ENCODE data around the gene ZBTB21. TPM values are rescaled to one million over a fixed set of nuclear protein-coding genes. Genes with fewer than 3 reads are reported as not detected.

ZBTB21 gene
- 10 to 100 TPM; 11.0 to 11.6 (median 11.3) TPM for polyA plus RNA-seq (ENCODE audit: insufficient read length in 4 of 4)

DNA sequence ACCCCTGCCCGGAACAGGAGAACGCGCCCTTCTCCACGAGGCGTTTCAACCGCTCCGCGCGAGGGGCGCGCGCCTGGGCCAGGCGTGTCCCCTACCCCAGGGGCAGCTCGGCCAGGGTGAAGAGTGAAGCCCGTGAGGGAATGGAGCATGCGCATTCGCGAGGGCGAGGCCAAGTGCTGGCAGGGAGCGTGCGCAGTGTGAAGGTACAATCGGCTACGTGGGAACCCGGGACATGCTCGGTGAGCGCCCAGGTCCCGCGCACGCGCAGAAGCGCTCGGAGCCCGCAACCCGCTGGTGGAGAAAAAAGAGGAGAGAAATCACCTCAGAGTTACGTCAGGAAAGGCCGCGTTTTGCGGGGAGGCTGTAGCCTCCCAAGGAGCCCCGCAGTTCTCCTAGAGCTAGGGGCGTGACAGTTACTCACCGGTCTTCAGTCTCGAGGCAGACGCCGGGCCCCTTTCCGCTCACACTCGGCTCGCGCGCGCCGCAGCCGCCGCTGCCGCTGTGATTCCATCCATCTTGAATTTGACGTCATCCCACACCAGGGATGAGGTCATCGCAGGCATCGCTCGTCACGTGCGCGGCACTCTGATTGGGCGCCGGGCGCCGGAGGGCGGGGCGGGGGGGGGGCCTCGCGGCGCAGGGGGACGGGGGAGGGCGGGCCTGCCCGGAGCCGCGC lies at the start of gene ZBTB21:
TSS of gene ZBTB21 (minus strand) at position 530 of the 676 bp plus-strand sequence. CDS start 16,265 bp downstream, outside the sequence.
- peak; percentile 96 to 97 (median 96) for DNase-seq (ENCODE audit: low read depth in 4 of 4, low spot score in 3 of 4)

GRCh38 chr21:42059721-42060120 lies 49.6 kb upstream of the ZBTB21 start:
- no peak for DNase-seq (ENCODE audit: low read depth in 4 of 4, low spot score in 3 of 4)

DNA sequence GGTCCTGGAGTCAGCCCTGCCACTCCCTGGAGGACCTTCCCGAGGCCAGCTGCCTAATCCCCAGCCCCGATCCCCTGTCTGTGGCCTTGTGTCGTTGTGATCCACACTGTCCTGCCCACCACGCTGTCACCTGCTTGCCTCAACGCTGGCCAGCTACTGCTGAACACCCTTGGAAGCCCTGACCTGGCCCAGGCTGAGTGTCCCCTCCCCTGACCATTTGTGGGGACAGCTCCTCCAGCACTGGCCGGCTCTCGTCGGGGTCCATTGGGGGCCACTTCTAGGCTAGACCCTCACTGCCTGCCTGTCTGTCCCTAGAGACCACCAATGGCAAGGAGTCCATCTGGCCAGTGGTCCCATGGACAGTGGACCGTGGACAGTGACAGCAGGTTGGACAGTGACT lies 49.0 kb upstream of the ZBTB21 start:
- no peak for DNase-seq (ENCODE audit: low read depth in 4 of 4, low spot score in 3 of 4)

DNA sequence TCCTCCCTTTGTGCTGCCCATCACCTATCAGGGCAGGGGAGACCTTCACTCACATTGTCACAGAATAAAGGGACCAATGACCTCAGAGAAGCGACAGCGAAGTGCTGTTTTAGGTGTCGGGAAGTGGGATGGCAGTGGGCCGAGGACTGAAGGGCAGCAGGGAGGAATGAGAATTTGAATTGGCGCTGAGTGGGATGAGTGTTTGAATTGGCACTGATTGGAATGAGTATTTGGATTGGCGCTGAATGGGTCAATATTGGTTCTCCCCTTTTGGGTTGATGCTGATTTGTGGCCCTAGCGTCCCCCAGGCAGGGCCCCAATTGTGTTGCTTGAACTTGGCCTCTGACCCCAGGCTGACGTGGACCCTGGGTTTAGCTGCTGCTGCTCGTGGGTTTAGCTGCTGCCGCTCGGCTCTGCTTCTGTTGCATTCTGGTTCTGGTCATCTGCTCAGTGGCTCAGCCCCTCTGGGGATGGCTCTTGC lies 48.5 kb upstream of the ZBTB21 start:
- DNase-seq (ENCODE audit: low read depth in 4 of 4, low spot score in 3 of 4), result no peak

GRCh38 chr21:42057851-42058437 lies 47.8 kb upstream of the ZBTB21 start:
- no peak for DNase-seq (ENCODE audit: low read depth in 4 of 4, low spot score in 3 of 4)

GRCh38 chr21:42056996-42057689 lies 47.0 kb upstream of the ZBTB21 start:
- DNase-seq (ENCODE audit: low read depth in 4 of 4, low spot score in 3 of 4), result no peak

GRCh38 chr21:42056468-42056867 lies 46.3 kb upstream of the ZBTB21 start:
- DNase-seq (ENCODE audit: low read depth in 4 of 4, low spot score in 3 of 4), result no peak

GRCh38 chr21:42055425-42055824 lies 45.3 kb upstream of the ZBTB21 start:
- no peak for DNase-seq (ENCODE audit: low read depth in 4 of 4, low spot score in 3 of 4)

DNA sequence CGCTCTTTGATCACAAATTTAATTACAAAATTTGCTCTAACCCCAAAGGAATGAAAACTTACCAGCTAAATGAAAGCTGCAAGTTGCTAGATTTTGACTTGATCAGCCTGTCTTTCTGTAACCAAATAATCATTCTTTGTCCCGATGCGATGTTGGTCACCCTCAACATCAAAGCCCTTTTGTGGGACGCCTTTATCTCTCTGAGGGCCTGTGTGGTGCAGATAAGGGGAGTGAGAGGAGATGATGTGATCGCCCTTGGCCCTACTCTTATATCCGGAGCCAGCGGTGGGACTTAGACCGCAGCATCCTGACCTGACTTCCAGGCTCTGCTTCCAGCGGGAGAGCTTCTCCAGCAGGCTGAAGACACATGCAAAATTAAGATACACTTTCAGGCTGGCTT lies 41.6 kb upstream of the ZBTB21 start:
- no peak for DNase-seq (ENCODE audit: low read depth in 4 of 4, low spot score in 3 of 4)

GRCh38 chr21:42049578-42050430 lies 39.6 kb upstream of the ZBTB21 start:
- DNase-seq (ENCODE audit: low read depth in 4 of 4, low spot score in 3 of 4), result no peak

DNA sequence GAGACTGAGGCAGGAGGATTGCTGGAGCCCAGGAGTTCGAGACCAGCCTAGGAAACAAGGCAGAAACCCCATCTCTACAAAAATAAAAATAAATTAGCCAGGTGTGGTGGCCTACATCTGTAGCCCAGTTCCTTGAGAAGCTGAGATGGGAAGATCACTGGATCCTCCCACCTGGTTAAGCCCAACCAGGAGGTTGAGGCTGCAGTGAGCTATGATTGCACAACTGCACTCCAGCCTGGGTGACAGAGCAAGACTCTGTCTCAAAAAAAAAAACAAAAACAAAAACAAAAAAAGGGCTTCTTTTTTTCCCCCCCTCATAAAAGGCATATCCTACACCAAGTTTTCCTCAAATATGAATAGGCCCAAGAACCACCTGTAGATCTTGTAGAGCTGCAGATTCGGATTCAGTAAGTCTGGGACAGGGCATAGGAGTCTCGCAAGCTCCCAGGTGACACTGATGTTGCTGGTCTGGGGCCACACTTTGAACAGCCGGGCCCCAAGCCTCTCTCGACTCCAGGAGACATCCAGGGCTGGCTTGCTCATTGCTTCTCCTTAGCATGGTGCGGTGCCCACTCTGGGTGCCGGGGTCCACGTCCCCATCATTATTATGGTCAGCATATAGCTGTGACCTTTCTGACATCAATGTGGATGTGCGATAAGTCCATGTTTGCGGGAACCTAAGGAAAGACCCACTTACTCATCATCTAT lies 38.9 kb upstream of the ZBTB21 start:
- no peak for DNase-seq (ENCODE audit: low read depth in 4 of 4, low spot score in 3 of 4)

- no peak for DNase-seq (ENCODE audit: low read depth in 4 of 4, low spot score in 3 of 4)
Measured at GRCh38 chr21:42047821-42048613, 37.9 kb upstream of the ZBTB21 start.

- DNase-seq (ENCODE audit: low read depth in 4 of 4, low spot score in 3 of 4), result no peak
Measured at GRCh38 chr21:42044871-42045495, 34.8 kb upstream of the ZBTB21 start.

- no peak for DNase-seq (ENCODE audit: low read depth in 4 of 4, low spot score in 3 of 4)
Measured at GRCh38 chr21:42043961-42044360, 33.8 kb upstream of the ZBTB21 start.

DNA sequence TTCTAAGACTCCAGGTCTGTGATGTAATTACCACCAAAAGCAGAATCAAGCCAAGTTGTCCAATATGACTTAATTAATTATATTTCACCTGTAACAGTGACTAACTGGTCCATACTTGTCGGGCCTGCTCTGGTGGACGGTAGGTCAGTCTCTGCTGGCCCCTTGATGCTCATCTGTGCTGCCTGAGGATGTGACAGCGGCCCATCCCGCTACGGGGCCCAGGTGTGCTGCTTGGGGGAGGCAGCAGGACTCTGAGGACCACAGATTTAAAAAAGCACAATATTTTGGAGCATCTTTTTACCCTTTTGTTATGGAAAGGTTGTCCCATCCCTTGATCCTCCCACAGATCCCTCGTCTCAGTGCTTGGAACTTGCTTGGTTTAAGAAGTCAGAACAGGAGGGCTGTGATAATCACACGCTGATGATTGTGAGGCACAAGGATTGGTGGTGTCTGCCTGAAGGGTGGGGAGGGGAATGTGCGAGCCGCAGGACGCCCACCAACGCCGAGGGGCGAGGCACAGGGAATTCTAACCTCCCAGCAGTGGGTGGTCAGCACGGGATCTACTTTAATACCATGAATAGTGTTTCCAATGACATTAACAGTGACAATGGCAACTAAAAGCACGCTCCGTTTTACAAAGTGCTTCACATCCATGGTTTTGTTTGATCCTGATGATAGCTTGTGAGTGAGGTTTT lies 33.2 kb upstream of the ZBTB21 start:
- DNase-seq (ENCODE audit: low read depth in 4 of 4, low spot score in 3 of 4), result no peak

- DNase-seq (ENCODE audit: low read depth in 4 of 4, low spot score in 3 of 4), result no peak
Measured at GRCh38 chr21:42042651-42043050, 32.5 kb upstream of the ZBTB21 start.

DNA sequence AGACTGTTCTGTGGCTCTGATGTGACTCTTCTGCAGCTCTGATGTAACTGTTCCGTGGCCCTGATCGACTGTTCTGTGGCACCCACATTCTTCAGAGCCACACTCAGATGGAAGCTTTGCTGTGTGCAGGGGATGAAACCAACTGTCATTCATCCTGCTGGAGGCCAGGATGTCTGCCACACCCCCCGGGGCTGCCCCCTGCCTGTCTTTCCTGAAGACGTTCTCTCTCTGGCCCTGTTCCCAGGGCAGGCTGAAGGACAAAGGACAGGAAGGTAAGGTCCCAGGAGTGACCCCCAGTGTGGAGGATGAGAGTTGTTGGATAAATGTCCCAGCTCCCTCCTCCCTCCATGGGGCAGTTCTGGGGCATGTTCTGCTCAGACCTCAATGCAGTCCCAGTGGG lies 31.6 kb upstream of the ZBTB21 start:
- no peak for DNase-seq (ENCODE audit: low read depth in 4 of 4, low spot score in 3 of 4)

- no peak for DNase-seq (ENCODE audit: low read depth in 4 of 4, low spot score in 3 of 4)
Measured at GRCh38 chr21:42041246-42041645, 31.1 kb upstream of the ZBTB21 start.

Data from right renal pelvis (tissue), 4 donors.